SW 1271 (cell line): ENCODE data around the gene HPGD.

Experiments used
- DNase-seq, 2 experiments: peaks; one replicate each; lab custom pipeline; 2025; lab: John Stamatoyannopoulos, UW

HPGD gene

DNA sequence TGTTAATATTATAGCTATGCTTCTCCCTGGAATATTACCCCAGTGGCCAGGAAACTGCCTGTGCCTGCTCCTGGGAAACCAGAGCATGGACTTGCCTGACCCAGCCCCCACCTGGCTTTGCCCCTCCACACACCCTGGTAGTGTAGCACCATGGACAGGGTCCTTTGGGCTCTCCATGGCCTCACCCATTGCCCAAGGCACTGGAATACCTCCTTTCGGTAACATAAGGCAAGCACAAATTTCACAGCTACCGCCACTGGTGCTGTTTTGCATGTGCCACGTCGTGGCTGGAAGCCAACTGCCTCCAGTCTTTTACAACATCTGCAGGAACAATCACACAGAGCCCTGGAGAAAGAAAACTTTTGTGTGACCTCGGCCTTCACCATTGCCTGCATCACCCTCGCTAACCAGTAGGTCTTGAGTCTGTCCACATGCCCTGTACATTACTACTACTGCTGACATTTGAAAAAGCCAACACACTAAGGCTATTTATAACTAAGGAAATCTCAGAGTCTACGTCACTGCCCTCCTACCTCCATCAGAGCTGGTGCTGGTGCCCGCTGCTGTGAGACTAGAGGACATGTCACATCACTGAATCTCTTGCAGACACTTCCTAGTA is 47.7 kb downstream of the HPGD start:
- DNase-seq, result no peak

DNA sequence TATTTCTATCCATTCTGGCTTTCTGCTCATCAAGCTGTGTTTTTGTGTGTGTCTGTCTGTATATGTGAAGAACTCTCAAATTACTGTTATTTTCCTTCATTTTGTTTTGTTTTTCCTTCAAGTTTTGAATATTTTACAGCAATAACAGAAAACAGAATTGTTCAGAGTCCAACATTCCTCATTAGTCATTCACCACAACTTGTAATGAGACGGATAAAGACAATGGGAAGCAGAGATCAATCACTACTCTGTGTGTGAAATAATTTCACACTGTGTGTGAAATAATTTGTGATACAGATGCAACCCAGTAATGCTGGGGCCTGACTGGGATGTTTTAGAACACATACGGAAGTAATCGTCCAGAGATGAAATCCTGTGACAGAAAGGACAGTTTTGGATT is 55.2 kb downstream of the HPGD start:
- DNase-seq, result no peak

DNA sequence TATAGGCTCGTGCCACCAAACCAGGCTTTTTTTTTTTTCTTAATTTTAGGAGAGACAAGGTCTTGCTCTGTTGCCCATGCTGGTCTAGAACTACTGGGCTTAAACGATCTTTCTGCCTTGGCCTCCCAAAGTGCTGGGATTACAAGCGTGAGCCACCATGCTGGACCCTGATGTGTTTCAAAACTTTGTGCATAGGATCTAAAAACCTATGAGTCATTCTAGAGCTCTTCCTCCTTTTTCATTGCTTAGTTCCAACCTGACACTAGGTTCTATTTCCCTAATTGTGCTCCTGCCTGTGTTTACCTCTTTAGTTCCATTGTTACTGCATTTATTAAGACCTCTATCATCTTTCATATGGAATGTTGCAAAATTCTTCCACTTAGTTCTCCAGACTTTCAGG is 57.3 kb downstream of the HPGD start:
- no peak for DNase-seq

DNA sequence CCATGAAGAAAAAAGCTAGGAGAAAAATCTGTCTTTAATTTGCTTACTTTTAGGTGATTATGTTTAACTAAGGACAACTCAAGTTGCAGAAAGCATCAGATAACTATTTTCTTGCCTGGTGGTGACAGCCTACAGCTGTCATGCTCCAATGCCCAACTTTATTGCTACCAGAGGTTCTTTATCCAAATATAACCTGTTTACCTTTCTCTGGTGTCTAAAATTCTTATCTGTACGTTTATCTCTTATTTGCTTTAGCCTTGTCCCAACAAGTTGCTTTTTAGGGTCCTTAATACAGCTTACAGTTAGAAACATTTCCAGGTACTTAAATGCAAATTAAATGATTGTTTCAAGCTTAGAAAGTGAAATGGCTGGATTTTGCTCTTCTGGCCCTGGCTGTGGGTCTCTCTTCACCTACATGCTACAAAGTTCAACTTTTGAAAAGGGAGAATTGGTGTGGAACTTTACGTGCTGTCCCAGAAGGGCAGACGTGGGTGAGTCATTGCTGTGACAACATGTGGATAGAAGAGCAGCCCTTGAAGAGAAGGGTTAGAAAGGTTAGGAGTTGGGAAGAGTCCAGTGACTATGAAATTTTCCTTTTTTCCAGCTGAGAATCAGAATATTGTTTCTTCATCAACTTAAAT is 60.7 kb downstream of the HPGD start:
- DNase-seq, result no peak

DNA sequence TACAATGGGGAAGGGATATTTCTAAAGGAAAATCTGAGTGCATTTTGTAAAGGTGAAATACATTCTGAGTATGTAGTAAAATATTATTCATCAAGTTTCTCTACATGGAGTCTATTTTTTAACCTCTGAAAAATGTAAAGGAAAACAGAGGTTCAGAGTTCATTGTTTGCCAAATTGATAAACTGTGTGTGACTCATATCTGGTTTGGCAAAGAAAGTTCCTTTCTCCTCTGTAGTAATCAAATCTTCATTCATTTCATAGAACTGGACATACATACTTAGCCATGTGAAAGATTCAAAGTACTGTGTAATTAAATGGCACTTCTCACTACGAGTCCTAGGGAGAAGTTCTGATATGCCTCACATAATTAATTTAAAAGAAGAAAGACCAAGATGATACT is 61.6 kb downstream of the HPGD start:
- no peak for DNase-seq

DNA sequence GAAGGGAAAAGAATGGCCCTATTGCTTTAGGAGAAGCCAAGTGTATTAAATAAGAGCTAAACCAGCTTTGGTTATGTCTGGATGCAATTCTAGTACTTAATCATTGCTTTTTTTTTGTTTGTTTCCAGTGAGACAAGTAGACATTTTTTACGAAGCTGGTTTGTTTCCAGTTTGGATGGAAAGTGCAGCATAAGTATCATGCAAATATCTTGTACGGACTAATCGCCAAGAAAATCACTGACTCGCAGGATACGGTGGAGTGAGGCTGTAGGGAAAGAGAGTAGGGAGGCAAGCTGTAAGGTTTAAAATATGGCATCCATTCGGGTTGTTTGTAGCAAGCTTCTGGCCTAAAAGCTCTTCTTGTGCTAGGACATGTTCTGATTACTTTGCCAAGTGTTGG is 64.8 kb downstream of the HPGD start:
- DNase-seq, result no peak

DNA sequence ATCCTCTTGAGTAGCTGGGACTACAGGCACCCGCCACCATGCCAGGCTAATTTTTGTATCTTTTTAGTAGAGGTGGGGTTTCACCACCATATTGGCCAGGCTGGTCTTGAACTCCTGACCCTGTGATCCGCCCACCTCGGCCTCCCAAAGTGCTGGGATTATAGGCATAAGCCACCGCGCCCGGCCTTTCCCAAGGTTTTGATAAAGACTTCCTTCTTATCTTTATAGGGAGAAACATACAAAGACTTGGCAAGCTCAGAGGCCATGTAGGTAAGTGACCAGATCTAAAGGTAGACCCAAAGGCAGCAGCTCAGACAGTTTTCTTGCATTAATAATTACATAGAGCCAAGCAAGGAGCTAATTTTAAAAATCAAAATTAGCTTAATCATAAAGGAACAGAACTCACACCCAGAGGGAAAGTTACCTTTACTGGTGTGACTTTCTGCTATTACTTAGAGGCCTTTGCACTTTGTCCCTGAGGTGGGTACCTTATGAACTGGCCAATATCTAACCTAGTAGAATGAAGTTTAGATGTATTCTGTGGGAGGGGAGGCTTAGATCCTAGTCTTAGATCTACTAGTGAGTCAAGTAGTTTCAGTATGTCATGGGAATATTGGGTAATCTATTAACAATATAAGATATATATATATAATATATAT is 67.3 kb downstream of the HPGD start:
- DNase-seq, result no peak

DNA sequence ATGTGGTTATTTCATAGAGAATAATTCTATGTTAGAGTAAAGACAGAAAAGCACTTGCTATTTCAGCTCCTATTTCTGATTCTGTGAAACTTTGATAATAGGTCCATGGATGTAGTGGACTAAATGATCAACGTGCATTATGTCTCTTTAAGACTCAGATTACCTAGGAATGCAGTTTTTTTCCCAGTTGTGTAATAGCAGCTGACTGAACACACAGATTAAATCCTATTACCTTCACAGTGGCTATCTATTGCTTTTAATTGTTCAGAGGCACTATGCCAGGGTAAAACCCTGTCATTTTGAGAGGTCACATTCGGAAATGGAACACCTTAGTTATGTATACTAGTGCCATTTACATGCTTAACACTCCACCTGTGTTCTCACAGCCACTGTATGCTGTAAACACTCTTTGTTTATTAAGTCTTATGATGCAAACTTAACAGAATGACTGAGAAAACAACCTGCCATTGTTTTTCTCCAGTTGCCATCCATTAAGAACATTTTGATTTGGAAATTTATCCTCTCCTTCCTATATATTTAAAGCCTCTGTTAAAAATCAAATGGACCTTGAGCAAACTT is 70.5 kb downstream of the HPGD start:
- DNase-seq, result no peak

DNA sequence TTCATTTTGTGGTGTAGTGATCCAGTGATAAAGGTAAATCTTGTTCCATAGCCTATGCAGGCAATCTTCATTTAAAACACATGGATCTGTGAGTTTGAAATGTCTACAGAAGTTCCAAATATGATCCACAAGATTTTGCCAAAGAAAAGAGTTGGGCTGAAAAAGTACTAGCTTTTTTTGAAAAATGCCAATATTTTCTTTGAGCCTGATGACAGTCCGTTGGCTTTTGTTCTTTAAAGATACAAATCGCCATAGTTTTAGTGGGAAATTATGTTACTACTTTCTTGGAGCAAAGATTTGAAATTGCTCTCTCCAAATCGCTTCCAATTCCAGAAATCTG is 71.5 kb downstream of the HPGD start:
- no peak for DNase-seq

DNA sequence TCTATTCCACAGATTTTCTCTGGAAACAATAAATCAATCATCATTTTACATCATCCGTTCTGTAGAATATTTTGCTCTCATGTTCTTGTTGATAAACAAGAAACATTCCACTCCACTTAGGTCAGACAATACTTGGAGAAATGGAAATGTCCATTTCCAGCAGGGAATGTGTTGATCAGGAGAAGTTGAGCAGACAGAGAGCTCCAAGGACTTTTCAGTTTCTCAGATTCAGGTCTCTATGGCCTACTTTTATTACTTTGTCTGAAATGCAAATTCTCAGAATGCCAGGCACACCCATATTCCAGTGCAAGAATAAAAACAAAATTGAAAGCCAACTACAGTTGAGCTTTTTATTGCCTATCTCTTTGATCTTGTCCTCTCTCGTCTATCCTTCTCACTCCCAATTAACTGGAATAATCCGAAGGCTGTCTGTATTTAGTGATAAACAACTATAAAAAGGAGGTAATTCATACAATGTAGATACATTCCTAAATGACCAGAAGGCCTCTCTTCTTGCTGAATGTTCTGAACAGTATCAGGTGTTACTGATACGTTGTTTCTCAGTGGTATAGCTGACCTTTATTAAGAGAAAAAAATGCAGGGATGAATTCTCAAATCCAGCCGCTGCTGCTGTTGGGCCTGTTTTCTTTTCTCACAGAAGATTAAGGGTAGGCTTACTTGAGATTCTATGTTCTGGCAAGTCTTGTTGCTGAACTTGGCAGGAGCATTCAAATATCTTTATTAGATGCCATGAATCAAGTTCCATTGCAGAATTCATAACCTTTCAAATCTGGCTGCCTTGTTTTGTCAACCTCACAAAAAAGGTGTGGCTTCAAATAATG is 72.1 kb downstream of the HPGD start:
- DNase-seq, result no peak

DNA sequence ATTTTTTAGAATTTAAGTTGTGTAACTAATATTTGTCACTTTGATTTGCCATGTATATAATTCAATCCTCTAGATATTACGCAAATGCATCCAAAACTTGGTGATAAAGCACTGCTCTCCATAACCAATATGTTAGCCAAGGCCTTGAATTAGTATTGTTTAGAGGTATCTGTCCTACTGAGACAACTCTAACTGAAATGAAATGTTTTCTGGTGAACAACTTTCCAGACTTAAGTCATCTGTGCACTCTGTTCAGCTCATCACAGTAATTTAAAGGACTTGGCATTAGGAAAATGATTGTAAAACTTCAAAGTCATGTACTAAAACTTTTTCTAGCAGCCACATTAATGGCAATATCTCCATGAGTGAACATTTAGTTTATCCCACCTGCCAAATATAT is 73.1 kb downstream of the HPGD start:
- no peak for DNase-seq

DNA sequence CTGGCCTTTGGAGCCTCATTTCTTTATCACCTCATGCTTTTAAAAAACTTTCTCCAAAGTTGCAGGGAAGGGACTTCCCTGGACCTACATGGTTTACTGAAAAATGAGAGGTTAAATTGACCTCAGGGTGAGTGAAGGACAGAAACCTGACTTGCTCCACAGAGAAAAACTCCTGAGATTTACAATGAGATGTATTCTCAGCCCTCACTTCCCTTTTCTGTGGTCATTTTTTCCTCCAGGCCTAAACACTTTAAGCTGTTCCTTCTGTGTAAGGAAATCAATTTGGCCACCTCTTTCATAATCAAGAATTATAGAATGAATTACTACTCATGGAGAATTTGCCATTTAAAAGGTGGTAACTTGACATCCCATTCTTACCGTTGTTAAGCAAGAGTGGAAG is 77.9 kb downstream of the HPGD start:
- DNase-seq, result no peak
